ENCODE data around the gene ELOVL1.

GRCh38 chr1:43405876-43406234, 38.0 kb upstream of the ELOVL1 start:
- TF ChIP-seq CTCF (IDR thresholded peaks at IDR 0.05; ENCODE audit: low read depth, low read length, poor library complexity, severe bottlenecking) (no peak), EZH2phosphoT487 (IDR thresholded peaks at IDR 0.05; ENCODE audit: borderline replicate concordance, low read length) (no peak)
